CD4-positive, alpha-beta T cell (primary cell): ENCODE measurements around the gene MYOD1. TPM values are rescaled to one million over a fixed set of nuclear protein-coding genes. Genes with fewer than 3 reads are reported as not detected.

Experiments used
- ATAC-seq: fragments of 200-7000 bp; cut with Tn5 transposase; one replicate; pipeline ENCODE4 v1.10.0; 2022; ENCODE audit warnings: mild to moderate bottlenecking; ENCODE audit not compliant: poor library complexity
- CTCF ChIA-PET: fragments of 350-600 bp; sonication (Branson Sonifier 250); formaldehyde crosslinking; loops from one replicate; lab custom pipeline; 2021; ENCODE audit warnings: antibody characterized with exemption, inconsistent platforms; lab: Charles Lee
- POLR2A ChIA-PET: fragments of 350-600 bp; sonication (Branson Sonifier 250); formaldehyde crosslinking; loops from one replicate; lab custom pipeline; 2021; ENCODE audit warnings: antibody characterized with exemption, inconsistent platforms; lab: Charles Lee
- DNase-seq, 14 experiments: peaks; one replicate each; pipeline ENCODE4 v3.0.0-alpha.2; 2013 to 2020; ENCODE audit warnings: mixed read lengths in 2 of 14
- H3K27ac ChIP-seq, 2 donors: one replicate each; pipeline versions ENCODE4 v1.5.1 to v1.7.0; 2013; ENCODE audit warnings: low read length in 2 of 2, low read depth in 1 of 2, mild to moderate bottlenecking in 1 of 2
- H3K27me3 ChIP-seq, 2 experiments: 1 replicate in 1 of 2; 2 replicates in 1 of 2; pipeline versions ENCODE4 v1.6.1 to v1.7.0; 2013; ENCODE audit warnings: low read length in 2 of 2, control low read depth in 1 of 2, mild to moderate bottlenecking in 1 of 2, moderate library complexity in 1 of 2; ENCODE audit not compliant: insufficient read depth in 2 of 2, control insufficient read depth in 1 of 2
- H3K36me3 ChIP-seq: one replicate; pipeline ENCODE4 v1.6.1; 2013; ENCODE audit warnings: low read length, control low read depth; ENCODE audit not compliant: insufficient read depth
- H3K4me1 ChIP-seq: one replicate; pipeline ENCODE4 v1.6.1; 2013; ENCODE audit warnings: low read length, control low read depth; ENCODE audit not compliant: insufficient read depth
- H3K4me3 ChIP-seq: one replicate; pipeline ENCODE4 v1.5.1; 2013; ENCODE audit warnings: mild to moderate bottlenecking, low read length, moderate library complexity
- H3K9me3 ChIP-seq, 2 experiments: 1 replicate in 1 of 2; 2 replicates in 1 of 2; pipeline versions ENCODE4 v1.6.1 to v1.7.0; 2013; ENCODE audit warnings: low read length in 2 of 2, mild to moderate bottlenecking in 2 of 2, control low read depth in 1 of 2, moderate library complexity in 1 of 2; ENCODE audit not compliant: control insufficient read depth in 1 of 2, insufficient read depth in 1 of 2
- H3K27ac Mint-ChIP-seq: one replicate; pipeline ENCODE4 v1.8.0; 2020; ENCODE audit warnings: mixed read lengths
- H3K27me3 Mint-ChIP-seq: one replicate; pipeline ENCODE4 v1.8.0; 2021; ENCODE audit warnings: mixed read lengths
- H3K36me3 Mint-ChIP-seq: one replicate; pipeline ENCODE4 v1.8.0; 2021; ENCODE audit warnings: low read depth, mixed read lengths
- H3K4me1 Mint-ChIP-seq: one replicate; pipeline ENCODE4 v1.8.0; 2021; ENCODE audit warnings: low read depth, mixed read lengths
- H3K4me3 Mint-ChIP-seq: one replicate; pipeline ENCODE4 v1.8.0; 2020; ENCODE audit warnings: mild to moderate bottlenecking, mixed read lengths
- H3K9me3 Mint-ChIP-seq: one replicate; pipeline ENCODE4 v1.8.0; 2020; ENCODE audit warnings: mixed read lengths
- CTCF ChIP-seq: fragments of 200-600 bp; IDR thresholded peaks from one replicate; pipeline ENCODE4 v1.8.0; 2022; ENCODE audit warnings: antibody characterized with exemption, mild to moderate bottlenecking
- intact Hi-C, 2 experiments: fragments of 100-400 bp; cut with DNase I in 1 of 2; cut with micrococcal nuclease in 1 of 2; formaldehyde crosslinking; loops; one replicate each; pipeline versions ENCODE4 v1.15.1 to v1.9.0; 2023 to 2025; cut with DNase I, micrococcal nuclease
- total RNA-seq, 174 experiments: library from RNA in 2 of 174; stranded (reverse) in 2 of 174; gene quantifications; one replicate each; pipeline ENCODE4 v1.2.3 and lab custom pipeline; 2021 to 2026

Gene MYOD1
- total RNA-seq, 2 experiments from 2014 or later = not detected

- no peak for TF ChIP-seq CTCF
- H3K4me3 ChIP-seq = no peak overlapping the region
- no peaks in the 10 kb centered on the region for H3K4me1 Mint-ChIP-seq
- ATAC-seq (no peak), DNase-seq (no peak)
- H3K27ac Mint-ChIP-seq = no peak overlapping the region
- POLR2A ChIA-PET = no interaction called here
- intact Hi-C loops = no loop called here
- H3K27me3 ChIP-seq = peaks cover 40 to 81% of the 10 kb centered on the region in 2 experiments
- H3K9me3 Mint-ChIP-seq = no peaks in the 10 kb centered on the region
- H3K36me3 ChIP-seq = no peaks in the 10 kb centered on the region
- CTCF ChIA-PET = interaction anchor here (1.2 kb wide), 1 partner anchor 90 kb away, joined by 3 read pairs; no protein-coding TSS in a partner anchor
- H3K4me1 ChIP-seq = no peaks in the 10 kb centered on the region
- no peak overlapping the region for H3K4me3 Mint-ChIP-seq
- H3K9me3 ChIP-seq = peaks cover 0 to 20% of the 10 kb centered on the region in 2 experiments
- peaks cover 47% of the 10 kb centered on the region for H3K27me3 Mint-ChIP-seq
- no peak overlapping the region for H3K27ac ChIP-seq
- no peaks in the 10 kb centered on the region for H3K36me3 Mint-ChIP-seq
Observed at GRCh38 chr11:17721242-17721999, 2.0 kb downstream of the MYOD1 start.

- no peak overlapping the region for H3K4me3 Mint-ChIP-seq
- TF ChIP-seq CTCF = no peak
- DNase-seq (no peak), ATAC-seq (no peak)
- H3K27ac ChIP-seq = no peak overlapping the region
- peaks cover 40 to 77% of the 10 kb centered on the region in 2 experiments for H3K27me3 ChIP-seq
- no peak overlapping the region for H3K4me3 ChIP-seq
- H3K27ac Mint-ChIP-seq = no peak overlapping the region
- no peaks in the 10 kb centered on the region for H3K36me3 Mint-ChIP-seq
- POLR2A ChIA-PET = no interaction called here
- no peaks in the 10 kb centered on the region for H3K4me1 Mint-ChIP-seq
- intact Hi-C loops = no loop called here
- no peaks in the 10 kb centered on the region for H3K4me1 ChIP-seq
- CTCF ChIA-PET = no interaction called here
- no peaks in the 10 kb centered on the region for H3K36me3 ChIP-seq
- peaks cover 0 to 20% of the 10 kb centered on the region in 2 experiments for H3K9me3 ChIP-seq
- no peaks in the 10 kb centered on the region for H3K9me3 Mint-ChIP-seq
- peaks cover 48% of the 10 kb centered on the region for H3K27me3 Mint-ChIP-seq
Observed at GRCh38 chr11:17722000-17722643, 2.8 kb downstream of the MYOD1 start.

GRCh38 chr11:17724020-17724908 lies 4.9 kb downstream of the MYOD1 start:
- no peak for TF ChIP-seq CTCF
- ChIA-PET POLR2A (no interaction called here), CTCF (no interaction called here)
- no peaks in the 10 kb centered on the region for H3K4me1 ChIP-seq
- H3K36me3 ChIP-seq = no peaks in the 10 kb centered on the region
- Mint-ChIP-seq H3K27me3 (peaks cover 64% of the 10 kb centered on the region), H3K36me3 (no peaks in the 10 kb centered on the region), H3K4me1 (no peaks in the 10 kb centered on the region), H3K4me3 (no peak overlapping the region), H3K27ac (no peak overlapping the region), H3K9me3 (no peaks in the 10 kb centered on the region)
- DNase-seq (no peak), ATAC-seq (no peak)
- H3K27me3 ChIP-seq = peaks cover 34 to 66% of the 10 kb centered on the region in 2 experiments
- peaks cover 0 to 15% of the 10 kb centered on the region in 2 experiments for H3K9me3 ChIP-seq
- no peak overlapping the region for H3K27ac ChIP-seq
- intact Hi-C loops = no loop called here
- H3K4me3 ChIP-seq = no peak overlapping the region
